Right atrium auricular region (tissue), 2 donors: ENCODE measurements around the gene KCMF1. TPM values are rescaled to one million over a fixed set of nuclear protein-coding genes. Genes with fewer than 3 reads are reported as not detected.
"Not testable (repeated sequence)": the region's sequence is repeated elsewhere in the genome, so short reads cannot be mapped to it uniquely, and the experiment has no call there.

Experiments used
- DNase-seq: peaks from one replicate; pipeline ENCODE4 v3.0.0-alpha.2; 2019; ENCODE audit warnings: low spot score
- H3K27ac ChIP-seq, 2 donors: fragments of 200-600 bp; sonication (generic); 1 replicate in 1 of 2; 2 replicates in 1 of 2; pipeline ENCODE4 v1.5.1; 2016 to 2019
- H3K27me3 ChIP-seq, 2 donors: fragments of 200-600 bp; sonication (generic); one replicate each; pipeline versions ENCODE4 v1.5.1 to v1.6.0; 2017 to 2019
- H3K36me3 ChIP-seq: fragments of 200-600 bp; sonication (generic); one replicate; pipeline ENCODE4 v1.5.1; 2016
- H3K4me1 ChIP-seq, 2 donors: fragments of 200-600 bp; sonication (generic); one replicate each; pipeline versions ENCODE4 v1.5.1 to v1.6.0; 2017 to 2019
- H3K4me3 ChIP-seq, 2 donors: fragments of 200-600 bp; sonication (generic); 1 replicate in 1 of 2; 2 replicates in 1 of 2; pipeline ENCODE4 v1.5.1; 2017 to 2019; ENCODE audit warnings: mild to moderate bottlenecking in 1 of 2, moderate library complexity in 1 of 2
- H3K9me3 ChIP-seq, 2 donors: fragments of 200-600 bp; sonication (generic); one replicate each; pipeline ENCODE4 v1.5.1; 2019
- total RNA-seq, 2 donors: library from RNA; depleted of rRNA; stranded (reverse); fragments of >200 nt; gene quantifications; one replicate each; pipeline ENCODE4 v1.1.0, GENCODE V29; 2016
- TF ChIP-seq, protein P1 (sequence below), 2 donors: fragments of 200-600 bp; sonication (generic); IDR thresholded peaks; one replicate each; pipeline ENCODE4 v1.5.1; 2019; ENCODE audit warnings: antibody characterized with exemption in 2 of 2

KCMF1 gene
- total RNA-seq, 2 donors from 2014 or later, result 53.1 to 69.5 TPM

DNA sequence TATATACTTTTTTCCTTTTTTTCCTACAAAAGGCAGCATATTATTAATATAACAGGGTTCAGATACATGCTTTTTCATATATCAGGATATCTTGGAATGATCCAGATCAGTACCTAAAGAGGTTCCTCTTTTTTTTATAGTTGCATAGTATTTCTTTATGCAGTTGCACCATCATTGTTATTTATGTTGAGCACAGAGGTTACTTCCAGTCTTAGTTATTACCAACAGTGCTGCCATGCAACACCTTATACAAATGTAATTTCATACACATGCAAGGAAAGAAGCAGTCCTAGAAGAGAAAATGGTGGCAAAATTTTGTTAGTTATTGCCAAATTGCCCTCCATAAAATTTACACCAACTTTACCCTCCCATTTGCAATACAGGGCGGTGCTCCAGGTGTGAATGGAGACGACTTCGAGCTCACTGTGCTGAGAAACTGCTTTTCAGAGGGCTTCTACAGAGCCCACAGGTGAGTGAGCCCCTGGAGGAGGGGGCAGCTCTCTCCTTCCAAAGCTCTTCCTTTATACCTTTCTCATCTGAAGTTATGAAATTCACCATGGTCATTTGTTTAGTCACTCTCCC, 30.0 kb upstream of the KCMF1 start:
- no peaks in the 10 kb centered on the region for H3K27me3 ChIP-seq
- TF ChIP-seq, protein P1, sequence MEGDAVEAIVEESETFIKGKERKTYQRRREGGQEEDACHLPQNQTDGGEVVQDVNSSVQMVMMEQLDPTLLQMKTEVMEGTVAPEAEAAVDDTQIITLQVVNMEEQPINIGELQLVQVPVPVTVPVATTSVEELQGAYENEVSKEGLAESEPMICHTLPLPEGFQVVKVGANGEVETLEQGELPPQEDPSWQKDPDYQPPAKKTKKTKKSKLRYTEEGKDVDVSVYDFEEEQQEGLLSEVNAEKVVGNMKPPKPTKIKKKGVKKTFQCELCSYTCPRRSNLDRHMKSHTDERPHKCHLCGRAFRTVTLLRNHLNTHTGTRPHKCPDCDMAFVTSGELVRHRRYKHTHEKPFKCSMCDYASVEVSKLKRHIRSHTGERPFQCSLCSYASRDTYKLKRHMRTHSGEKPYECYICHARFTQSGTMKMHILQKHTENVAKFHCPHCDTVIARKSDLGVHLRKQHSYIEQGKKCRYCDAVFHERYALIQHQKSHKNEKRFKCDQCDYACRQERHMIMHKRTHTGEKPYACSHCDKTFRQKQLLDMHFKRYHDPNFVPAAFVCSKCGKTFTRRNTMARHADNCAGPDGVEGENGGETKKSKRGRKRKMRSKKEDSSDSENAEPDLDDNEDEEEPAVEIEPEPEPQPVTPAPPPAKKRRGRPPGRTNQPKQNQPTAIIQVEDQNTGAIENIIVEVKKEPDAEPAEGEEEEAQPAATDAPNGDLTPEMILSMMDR (IDR thresholded peaks at IDR 0.05), result no peak
- H3K27ac ChIP-seq, result no peak overlapping the region
- no peaks in the 10 kb centered on the region for H3K9me3 ChIP-seq
- no peaks in the 10 kb centered on the region for H3K36me3 ChIP-seq
- no peaks in the 10 kb centered on the region for H3K4me1 ChIP-seq
- DNase-seq, result no peak
- H3K4me3 ChIP-seq, result no peak overlapping the region

DNA sequence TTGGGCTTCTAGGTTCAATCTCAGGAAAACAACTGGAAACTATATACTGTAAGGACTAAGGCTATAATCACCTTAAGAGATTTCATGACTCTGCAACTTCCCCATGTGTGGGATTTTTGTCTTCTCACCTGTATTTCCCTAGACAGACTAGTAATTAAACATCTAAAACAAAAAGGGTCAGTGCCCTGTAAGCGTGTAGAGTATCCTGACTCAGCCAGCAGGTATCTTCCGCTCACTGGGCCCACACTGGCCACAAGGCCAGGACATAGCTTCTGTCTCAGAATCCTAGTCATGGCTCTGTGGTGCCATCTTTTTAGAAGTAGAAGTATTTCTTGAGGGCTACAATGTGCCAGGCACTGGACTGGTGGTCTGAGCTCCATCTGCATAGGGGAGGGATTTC, 28.8 kb upstream of the KCMF1 start:
- Histone ChIP-seq H3K4me1 (no peaks in the 10 kb centered on the region), H3K36me3 (no peaks in the 10 kb centered on the region), H3K9me3 (no peaks in the 10 kb centered on the region), H3K27ac (no peak overlapping the region), H3K4me3 (no peak overlapping the region), H3K27me3 (no peaks in the 10 kb centered on the region)
- TF ChIP-seq, protein P1 (IDR thresholded peaks at IDR 0.05), result no peak
- no peak for DNase-seq

DNA sequence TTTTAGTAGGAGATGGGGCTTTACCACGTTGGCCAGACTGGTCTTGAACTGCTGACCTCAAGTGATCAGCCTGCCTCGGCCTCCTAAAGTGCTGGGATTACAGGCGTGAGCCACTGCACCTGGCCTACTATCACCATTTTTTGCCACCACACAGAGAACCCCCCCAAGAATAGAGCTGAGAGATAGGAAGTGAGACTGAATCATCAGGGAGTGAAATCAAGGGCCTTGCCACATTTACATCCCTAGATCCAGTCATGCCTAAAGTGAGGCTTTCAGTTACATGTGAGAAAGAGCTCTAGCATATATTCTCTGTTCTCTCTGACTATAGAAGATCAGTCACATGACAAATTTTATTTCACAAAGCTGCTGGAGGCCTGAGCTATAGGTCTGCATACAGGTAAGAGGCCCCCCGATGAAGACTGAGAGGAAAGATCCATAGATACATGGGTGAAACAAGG, 28.0 kb upstream of the KCMF1 start:
- no peak overlapping the region for H3K27ac ChIP-seq
- TF ChIP-seq, protein P1 (IDR thresholded peaks at IDR 0.05), result no peak
- H3K27me3 ChIP-seq, result no peaks in the 10 kb centered on the region
- no peak for DNase-seq
- no peaks in the 10 kb centered on the region for H3K9me3 ChIP-seq
- no peaks in the 10 kb centered on the region for H3K36me3 ChIP-seq
- no peak overlapping the region for H3K4me3 ChIP-seq
- no peaks in the 10 kb centered on the region for H3K4me1 ChIP-seq

DNA sequence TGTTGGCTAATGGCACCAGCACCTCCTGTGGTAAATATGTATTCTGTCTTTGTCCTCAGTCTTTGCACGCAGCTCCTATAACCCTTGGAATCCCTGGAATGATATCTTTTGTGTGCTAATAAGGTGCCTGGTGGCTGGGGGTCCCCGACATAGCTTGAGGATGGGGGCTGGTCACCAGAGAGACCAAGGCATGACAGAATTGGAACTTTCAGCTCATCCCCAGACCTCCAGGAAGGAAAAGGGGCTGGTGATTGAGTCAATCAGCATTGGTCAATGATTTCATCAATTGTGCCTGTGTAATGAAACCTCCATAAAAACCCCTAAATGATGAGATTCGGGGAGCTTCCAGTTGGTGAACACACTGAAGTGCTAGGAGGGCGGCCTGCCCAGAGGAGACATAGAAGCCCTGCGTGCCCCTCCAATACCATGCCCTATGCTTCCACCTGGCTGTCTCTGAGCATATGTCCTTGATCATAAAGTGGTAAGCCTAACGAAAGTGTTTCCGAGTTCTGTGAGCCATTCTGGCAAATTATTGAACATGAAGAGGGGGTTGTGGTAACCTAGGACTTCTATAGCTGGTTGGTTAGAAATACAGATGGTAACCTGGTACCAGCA, 26.6 kb upstream of the KCMF1 start:
- Histone ChIP-seq H3K27ac (no peak overlapping the region), H3K27me3 (no peaks in the 10 kb centered on the region), H3K4me3 (no peak overlapping the region), H3K36me3 (no peaks in the 10 kb centered on the region), H3K4me1 (no peaks in the 10 kb centered on the region), H3K9me3 (no peaks in the 10 kb centered on the region)
- no peak for DNase-seq
- TF ChIP-seq, protein P1 (IDR thresholded peaks at IDR 0.05), result no peak

DNA sequence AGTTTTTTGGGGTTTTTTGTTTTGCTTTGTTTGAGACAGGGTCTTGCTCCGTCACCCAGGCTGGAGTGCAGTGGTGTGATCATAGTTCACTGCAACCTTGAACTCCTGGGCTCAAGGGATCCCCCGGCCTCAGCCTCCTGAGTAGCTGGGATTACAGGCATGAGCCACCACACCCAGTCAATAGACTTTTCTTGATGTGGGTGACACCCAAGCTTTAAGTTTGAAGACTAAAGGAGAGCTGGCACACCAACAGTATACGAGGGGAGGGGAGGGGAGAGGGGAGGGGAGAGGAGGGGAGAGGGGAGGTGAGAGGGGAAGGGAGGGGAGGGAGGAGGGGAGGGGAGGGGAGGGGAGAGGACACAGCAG, 25.1 kb upstream of the KCMF1 start:
- H3K36me3 ChIP-seq, H3K4me3 ChIP-seq, H3K9me3 ChIP-seq, H3K27me3 ChIP-seq, H3K27ac ChIP-seq, H3K4me1 ChIP-seq, DNase-seq: not testable (repeated sequence)

DNA sequence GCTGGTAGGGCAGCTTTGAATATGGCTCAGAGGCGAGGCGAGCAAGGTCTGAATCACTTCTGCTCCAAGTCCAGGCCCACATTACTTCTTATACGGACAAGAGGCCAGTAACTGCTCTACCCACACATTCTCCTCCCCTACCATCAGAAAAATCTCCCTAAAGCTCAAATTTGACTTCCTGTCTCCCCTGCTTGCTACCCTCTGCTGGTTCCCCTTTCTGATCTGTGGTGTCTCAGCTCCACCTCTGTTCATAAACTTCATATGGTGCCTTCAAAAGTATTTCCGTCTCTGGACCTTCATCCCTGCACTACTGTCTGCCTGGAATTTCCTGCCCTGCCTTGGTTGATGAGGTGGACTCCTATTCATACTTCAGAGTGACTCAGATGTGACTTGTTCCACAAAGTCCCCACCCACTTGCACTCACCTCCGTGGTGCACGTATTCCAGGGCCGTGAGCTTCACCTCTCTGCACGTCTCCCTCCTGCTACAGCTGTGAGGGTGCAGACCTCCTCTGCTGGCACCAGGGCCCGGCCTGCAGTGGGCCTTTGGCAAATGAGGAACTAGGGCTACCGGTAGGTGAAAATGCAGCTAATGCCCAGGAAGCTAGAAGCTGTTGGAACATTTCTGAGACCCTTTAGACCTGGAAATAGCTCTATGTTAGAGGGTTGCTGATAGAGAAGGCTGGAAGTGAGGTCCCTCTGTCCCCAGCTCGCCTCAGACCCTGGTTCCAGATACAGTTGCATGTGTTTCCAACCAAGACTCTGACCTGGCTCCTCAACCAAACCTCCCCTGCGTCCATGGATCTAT, 24.6 kb upstream of the KCMF1 start:
- no peaks in the 10 kb centered on the region for H3K36me3 ChIP-seq
- H3K4me3 ChIP-seq, result no peak overlapping the region
- TF ChIP-seq, protein P1 (IDR thresholded peaks at IDR 0.05), result no peak
- no peaks in the 10 kb centered on the region for H3K4me1 ChIP-seq
- no peaks in the 10 kb centered on the region for H3K27me3 ChIP-seq
- no peaks in the 10 kb centered on the region for H3K9me3 ChIP-seq
- H3K27ac ChIP-seq, result no peak overlapping the region
- no peak for DNase-seq
